Measurements from ENCODE around the gene STARD3NL.
"Not testable (repeated sequence)": the region's sequence is repeated elsewhere in the genome, so short reads cannot be mapped to it uniquely, and the experiment has no call there.

The STARD3NL gene

DNA sequence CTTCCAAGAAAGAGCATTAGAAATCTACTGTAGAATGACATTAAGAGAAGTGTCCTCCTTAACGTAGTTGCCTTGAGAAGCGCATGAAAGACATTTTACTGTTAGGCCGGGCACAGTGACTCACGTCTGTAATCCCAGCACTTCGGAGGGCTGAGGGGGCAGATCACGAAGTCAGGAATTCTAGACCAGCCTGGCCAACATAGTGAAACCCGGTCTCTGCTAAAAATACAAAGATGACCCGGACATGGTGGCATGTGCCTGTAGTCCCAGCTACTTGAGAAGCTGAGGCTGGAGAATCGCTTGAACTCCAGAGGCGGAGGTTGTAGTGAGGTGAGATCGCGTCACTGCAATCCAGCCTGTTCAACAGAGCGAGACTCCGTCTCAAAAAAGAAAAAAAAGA, 66.5 kb downstream of the STARD3NL start:
- Histone ChIP-seq H3K4me1 (no peaks in the 10 kb centered on the region), H3K36me3 (no peaks in the 10 kb centered on the region), H3K4me3 (ENCODE audit: low read depth, low read length) (no peak overlapping the region), H3K9me3 (no peaks in the 10 kb centered on the region), H3K27me3 (peaks cover 6% of the 10 kb centered on the region; the same call in 1 of the 2 replicates)
- DNase-seq, result no peak
- TF ChIP-seq, protein P1, sequence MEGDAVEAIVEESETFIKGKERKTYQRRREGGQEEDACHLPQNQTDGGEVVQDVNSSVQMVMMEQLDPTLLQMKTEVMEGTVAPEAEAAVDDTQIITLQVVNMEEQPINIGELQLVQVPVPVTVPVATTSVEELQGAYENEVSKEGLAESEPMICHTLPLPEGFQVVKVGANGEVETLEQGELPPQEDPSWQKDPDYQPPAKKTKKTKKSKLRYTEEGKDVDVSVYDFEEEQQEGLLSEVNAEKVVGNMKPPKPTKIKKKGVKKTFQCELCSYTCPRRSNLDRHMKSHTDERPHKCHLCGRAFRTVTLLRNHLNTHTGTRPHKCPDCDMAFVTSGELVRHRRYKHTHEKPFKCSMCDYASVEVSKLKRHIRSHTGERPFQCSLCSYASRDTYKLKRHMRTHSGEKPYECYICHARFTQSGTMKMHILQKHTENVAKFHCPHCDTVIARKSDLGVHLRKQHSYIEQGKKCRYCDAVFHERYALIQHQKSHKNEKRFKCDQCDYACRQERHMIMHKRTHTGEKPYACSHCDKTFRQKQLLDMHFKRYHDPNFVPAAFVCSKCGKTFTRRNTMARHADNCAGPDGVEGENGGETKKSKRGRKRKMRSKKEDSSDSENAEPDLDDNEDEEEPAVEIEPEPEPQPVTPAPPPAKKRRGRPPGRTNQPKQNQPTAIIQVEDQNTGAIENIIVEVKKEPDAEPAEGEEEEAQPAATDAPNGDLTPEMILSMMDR (IDR thresholded peaks at IDR 0.05; ENCODE audit: low read depth, low read length), result no peak

GRCh38 chr7:38245409-38245977, 67.4 kb downstream of the STARD3NL start:
- Histone ChIP-seq H3K4me3 (ENCODE audit: low read depth, low read length) (no peak overlapping the region), H3K9me3 (no peaks in the 10 kb centered on the region), H3K27me3 (peaks cover 6% of the 10 kb centered on the region; the same call in 1 of the 2 replicates), H3K36me3 (no peaks in the 10 kb centered on the region), H3K4me1 (no peaks in the 10 kb centered on the region)
- TF ChIP-seq, protein P1 (IDR thresholded peaks at IDR 0.05; ENCODE audit: low read depth, low read length), result no peak
- no peak for DNase-seq

DNA sequence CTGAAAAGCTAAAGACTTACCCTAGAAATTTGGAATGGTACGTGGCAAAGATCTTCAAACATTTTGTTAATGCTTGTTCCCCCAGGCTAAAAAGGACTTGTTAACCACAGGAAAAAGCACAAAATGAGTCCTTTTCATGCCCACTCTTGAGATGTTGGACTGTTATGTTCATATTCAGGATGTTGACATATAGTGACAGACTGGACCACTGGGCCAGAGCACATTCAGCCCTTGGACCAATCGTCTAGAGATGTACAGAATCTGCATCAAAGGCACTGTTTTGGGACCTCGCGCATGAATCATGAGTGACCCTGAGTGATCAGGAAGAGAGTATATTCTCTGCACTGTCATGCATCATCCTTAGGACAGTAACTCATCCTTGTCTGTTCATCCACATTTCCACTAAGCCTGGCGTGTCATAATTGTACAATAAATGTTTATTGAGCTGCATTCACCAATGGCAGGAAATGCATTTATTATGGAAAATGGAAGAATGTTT, 70.1 kb downstream of the STARD3NL start:
- peaks cover 6% of the 10 kb centered on the region; the same call in 1 of the 2 replicates for H3K27me3 ChIP-seq
- H3K36me3 ChIP-seq, result no peaks in the 10 kb centered on the region
- H3K9me3 ChIP-seq, result no peaks in the 10 kb centered on the region
- no peaks in the 10 kb centered on the region for H3K4me1 ChIP-seq
- no peak for DNase-seq
- no peak overlapping the region for H3K4me3 ChIP-seq (ENCODE audit: low read depth, low read length)
- TF ChIP-seq, protein P1 (IDR thresholded peaks at IDR 0.05; ENCODE audit: low read depth, low read length), result no peak

GRCh38 chr7:38249849-38250248, 71.8 kb downstream of the STARD3NL start:
- H3K9me3 ChIP-seq; DNase-seq; H3K4me3 ChIP-seq (ENCODE audit: low read depth, low read length); H3K36me3 ChIP-seq; H3K27me3 ChIP-seq; H3K4me1 ChIP-seq: not testable (repeated sequence)

DNA sequence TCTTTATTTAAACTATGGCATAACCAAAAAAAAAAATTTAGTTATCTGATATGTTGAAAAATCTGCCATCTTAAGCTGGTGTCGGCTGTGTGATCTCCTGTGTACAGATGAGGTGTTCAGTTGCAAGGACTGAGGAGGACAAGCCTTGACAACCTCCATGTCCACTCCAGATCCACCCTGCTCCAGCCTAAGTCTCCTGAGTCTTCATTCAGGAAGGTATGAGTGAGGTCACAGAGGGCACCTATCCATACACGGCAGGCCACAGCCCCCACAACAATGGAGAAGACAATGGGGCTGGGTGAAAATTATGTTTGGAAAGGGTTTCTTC, 79.3 kb downstream of the STARD3NL start:
- Histone ChIP-seq H3K27me3 (peaks cover 4% of the 10 kb centered on the region; the same call in 1 of the 2 replicates), H3K4me1 (no peaks in the 10 kb centered on the region), H3K4me3 (ENCODE audit: low read depth, low read length) (no peak overlapping the region), H3K9me3 (no peaks in the 10 kb centered on the region), H3K36me3 (no peaks in the 10 kb centered on the region)
- DNase-seq, result no peak
- TF ChIP-seq, protein P1 (IDR thresholded peaks at IDR 0.05; ENCODE audit: low read depth, low read length), result no peak

- H3K36me3 ChIP-seq; DNase-seq; H3K4me3 ChIP-seq (ENCODE audit: low read depth, low read length); H3K9me3 ChIP-seq; H3K4me1 ChIP-seq; H3K27me3 ChIP-seq: not testable (repeated sequence)
Measured at GRCh38 chr7:38259157-38259556, 81.1 kb downstream of the STARD3NL start.

GRCh38 chr7:38261601-38262000, 83.6 kb downstream of the STARD3NL start:
- not testable (repeated sequence) for H3K9me3 ChIP-seq; H3K27me3 ChIP-seq; H3K36me3 ChIP-seq; DNase-seq; H3K4me1 ChIP-seq; H3K4me3 ChIP-seq (ENCODE audit: low read depth, low read length)

GRCh38 chr7:38262026-38262425, 84.0 kb downstream of the STARD3NL start:
- H3K27me3 ChIP-seq; H3K9me3 ChIP-seq; DNase-seq; H3K36me3 ChIP-seq; H3K4me3 ChIP-seq (ENCODE audit: low read depth, low read length); H3K4me1 ChIP-seq: not testable (repeated sequence)
